NT2/D1 (cell line): ENCODE results near the gene ATP13A3.

Experiments used
- DNase-seq: peaks from one replicate; pipeline ENCODE4 v3.0.0-alpha.2; 2011; ENCODE audit warnings: low read depth, low spot score
- H3K27me3 ChIP-seq: 2 replicates; pipeline ENCODE4 v1.6.0; 2011; ENCODE audit warnings: mild to moderate bottlenecking; ENCODE audit not compliant: insufficient read length, insufficient read depth
- H3K36me3 ChIP-seq: 2 replicates; pipeline ENCODE4 v1.6.1; 2011; ENCODE audit warnings: mild to moderate bottlenecking, low read length, mixed read lengths; ENCODE audit not compliant: insufficient read depth, insufficient read length
- H3K4me1 ChIP-seq: 2 replicates; pipeline ENCODE4 v1.5.1; 2011; ENCODE audit not compliant: insufficient read depth, insufficient read length
- H3K4me3 ChIP-seq: 2 replicates; pipeline ENCODE4 v1.5.1; 2011; ENCODE audit warnings: low read depth; ENCODE audit not compliant: insufficient read length
- H3K9ac ChIP-seq: 2 replicates; pipeline ENCODE4 v1.6.0; 2011; ENCODE audit warnings: low read depth; ENCODE audit not compliant: insufficient read length
- H3K9me3 ChIP-seq: 2 replicates; pipeline ENCODE4 v1.5.1; 2011; ENCODE audit warnings: mild to moderate bottlenecking, low read length; ENCODE audit not compliant: insufficient read depth
- SUZ12 ChIP-seq: IDR thresholded peaks from 2 replicates; pipeline ENCODE4 v1.6.1; 2011; ENCODE audit not compliant: insufficient read length, insufficient read depth; ENCODE audit errors: extremely low read depth
- YY1 ChIP-seq: IDR thresholded peaks from 2 replicates; pipeline ENCODE4 v1.6.1; 2011; ENCODE audit not compliant: insufficient read length, insufficient read depth
- ZNF274 ChIP-seq: IDR thresholded peaks from 2 replicates; pipeline ENCODE4 v1.6.1; 2011; ENCODE audit warnings: mild to moderate bottlenecking, low read depth, low read length

The ATP13A3 gene

GRCh38 chr3:194418671-194419070, 68.1 kb downstream of the ATP13A3 start:
- H3K9ac ChIP-seq: no peak overlapping the region
- no peaks in the 10 kb centered on the region for H3K27me3 ChIP-seq
- H3K4me3 ChIP-seq: no peak overlapping the region
- no peaks in the 10 kb centered on the region for H3K9me3 ChIP-seq
- H3K4me1 ChIP-seq: no peaks in the 10 kb centered on the region
- TF ChIP-seq SUZ12 (no peak), YY1 (no peak), ZNF274 (no peak)
- peaks cover 44% of the 10 kb centered on the region for H3K36me3 ChIP-seq
- no peak for DNase-seq

DNA sequence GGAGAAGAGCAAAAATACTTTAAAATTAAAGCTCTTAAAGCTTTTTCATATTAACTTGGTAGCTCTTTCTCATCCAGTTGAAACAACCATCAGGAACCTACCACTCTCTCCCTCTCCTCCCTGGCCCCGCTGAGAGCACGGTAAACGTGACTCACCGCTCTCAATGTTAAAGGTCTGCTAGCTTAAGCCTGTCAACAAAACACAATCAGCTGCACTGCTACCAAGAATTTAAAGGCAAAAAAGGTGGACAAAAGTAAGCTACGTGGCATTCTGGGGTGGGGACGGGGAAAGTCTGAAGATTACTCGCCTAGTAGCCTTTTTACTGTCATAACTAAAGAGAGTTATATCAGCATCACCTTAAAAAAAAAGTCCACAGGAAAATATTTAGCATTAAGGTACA, 79.4 kb downstream of the ATP13A3 start:
- H3K9ac ChIP-seq: no peak overlapping the region
- DNase-seq: no peak
- peaks cover 46% of the 10 kb centered on the region for H3K36me3 ChIP-seq
- H3K27me3 ChIP-seq: no peaks in the 10 kb centered on the region
- TF ChIP-seq ZNF274: no peak
- no peak for TF ChIP-seq YY1
- no peak for TF ChIP-seq SUZ12
- H3K4me3 ChIP-seq: no peak overlapping the region
- H3K4me1 ChIP-seq: no peaks in the 10 kb centered on the region
- no peaks in the 10 kb centered on the region for H3K9me3 ChIP-seq

- TF ChIP-seq YY1 (no peak), ZNF274 (no peak), SUZ12 (no peak)
- Histone ChIP-seq H3K27me3 (no peaks in the 10 kb centered on the region), H3K9me3 (no peaks in the 10 kb centered on the region), H3K36me3 (peaks cover 36% of the 10 kb centered on the region), H3K9ac (no peak overlapping the region), H3K4me3 (no peak overlapping the region), H3K4me1 (peaks cover 5% of the 10 kb centered on the region)
- DNase-seq: no peak
Measured at GRCh38 chr3:194405766-194406165, 81.0 kb downstream of the ATP13A3 start.

DNA sequence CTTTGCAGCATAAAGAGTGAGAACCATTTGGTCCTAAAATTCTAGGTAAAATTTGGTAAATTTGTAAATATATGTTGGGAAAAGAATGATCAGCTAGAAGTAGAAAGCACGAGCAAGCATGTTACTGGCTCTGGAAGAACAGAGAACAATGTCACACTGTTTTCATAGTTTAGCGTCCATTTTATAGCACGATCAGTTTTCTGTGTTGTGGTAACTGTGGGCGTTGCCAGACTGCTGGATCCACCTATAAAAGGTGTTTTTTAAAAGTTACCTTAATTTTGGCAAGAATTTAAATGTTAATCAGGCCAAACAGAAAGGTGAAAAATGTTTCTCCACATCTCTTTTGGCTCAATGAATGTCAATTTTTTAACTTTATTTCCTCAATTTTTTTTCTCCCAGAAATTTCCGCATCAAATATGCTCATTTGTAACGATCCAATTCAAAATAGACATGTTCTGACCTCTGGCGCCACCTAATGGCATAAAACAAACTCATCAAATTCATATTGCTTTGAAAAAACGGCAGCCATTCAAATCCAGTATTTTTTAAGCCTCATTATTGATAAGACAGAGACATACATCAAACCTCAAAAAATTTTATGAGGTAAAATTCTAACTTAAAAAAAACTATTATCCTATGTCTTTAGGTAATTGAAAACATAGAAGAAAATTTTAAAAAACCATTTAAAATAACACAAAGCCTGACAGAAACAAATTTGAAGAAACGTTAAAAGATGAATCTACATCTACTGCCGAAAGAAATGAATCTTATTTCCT, 82.2 kb downstream of the ATP13A3 start:
- peaks cover 33% of the 10 kb centered on the region for H3K36me3 ChIP-seq
- DNase-seq: peak; percentile 30
- H3K4me1 ChIP-seq: peaks cover 5% of the 10 kb centered on the region
- TF ChIP-seq YY1 (no peak), ZNF274 (no peak), SUZ12 (no peak)
- H3K27me3 ChIP-seq: no peaks in the 10 kb centered on the region
- H3K9ac ChIP-seq: no peak overlapping the region
- H3K9me3 ChIP-seq: no peaks in the 10 kb centered on the region
- H3K4me3 ChIP-seq: no peak overlapping the region

GRCh38 chr3:194401868-194402329, 84.9 kb downstream of the ATP13A3 start:
- Histone ChIP-seq H3K4me1 (peaks cover 6% of the 10 kb centered on the region), H3K9ac (peak overlapping the region; percentile 25)
- TF ChIP-seq ZNF274 (no peak), SUZ12 (no peak), YY1 (no peak)

DNA sequence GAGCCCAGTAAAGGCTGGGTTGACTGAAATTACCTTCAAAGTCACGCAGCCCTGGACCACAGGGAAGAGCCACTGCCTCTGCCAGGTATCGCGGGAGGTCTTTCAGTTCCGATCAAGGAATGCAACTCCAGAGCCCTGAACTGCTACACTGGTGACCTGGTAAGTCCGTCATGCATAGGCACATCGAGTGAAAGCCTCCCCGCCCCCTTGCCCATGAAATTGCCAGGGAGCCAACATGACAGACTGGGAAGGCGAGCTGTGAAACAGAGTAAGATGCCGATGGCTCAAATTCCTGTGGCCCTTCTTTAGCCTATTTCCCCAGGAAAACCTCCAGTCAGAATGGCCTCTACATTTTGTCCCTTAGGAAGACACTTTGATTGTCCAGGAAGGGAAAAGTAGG, 85.5 kb downstream of the ATP13A3 start:
- TF ChIP-seq YY1 (no peak), ZNF274 (no peak), SUZ12 (no peak)
- Histone ChIP-seq H3K36me3 (peaks cover 20% of the 10 kb centered on the region), H3K4me1 (peaks cover 11% of the 10 kb centered on the region), H3K9ac (no peak overlapping the region), H3K9me3 (no peaks in the 10 kb centered on the region), H3K4me3 (no peak overlapping the region), H3K27me3 (no peaks in the 10 kb centered on the region)
- DNase-seq: no peak

More at GRCh38 chr3:194401868-194402329, 84.9 kb downstream of the ATP13A3 start:
- H3K4me3 ChIP-seq: no peak overlapping the region
- DNase-seq: no peak
- H3K36me3 ChIP-seq: peaks cover 25% of the 10 kb centered on the region
- no peaks in the 10 kb centered on the region for H3K27me3 ChIP-seq
- no peaks in the 10 kb centered on the region for H3K9me3 ChIP-seq

GRCh38 chr3:194399874-194400411, 86.9 kb downstream of the ATP13A3 start:
- Histone ChIP-seq H3K4me1 (peaks cover 15% of the 10 kb centered on the region), H3K9me3 (no peaks in the 10 kb centered on the region), H3K36me3 (peaks cover 7% of the 10 kb centered on the region), H3K4me3 (no peak overlapping the region), H3K9ac (no peak overlapping the region), H3K27me3 (no peaks in the 10 kb centered on the region)
- no peak for TF ChIP-seq ZNF274
- TF ChIP-seq SUZ12: no peak
- no peak for TF ChIP-seq YY1
- DNase-seq: no peak
